ENCODE results near the gene FBN2.

GRCh38 chr5:128271859-128272464 lies 266.1 kb downstream of the FBN2 start:
- TF ChIP-seq, protein P1, sequence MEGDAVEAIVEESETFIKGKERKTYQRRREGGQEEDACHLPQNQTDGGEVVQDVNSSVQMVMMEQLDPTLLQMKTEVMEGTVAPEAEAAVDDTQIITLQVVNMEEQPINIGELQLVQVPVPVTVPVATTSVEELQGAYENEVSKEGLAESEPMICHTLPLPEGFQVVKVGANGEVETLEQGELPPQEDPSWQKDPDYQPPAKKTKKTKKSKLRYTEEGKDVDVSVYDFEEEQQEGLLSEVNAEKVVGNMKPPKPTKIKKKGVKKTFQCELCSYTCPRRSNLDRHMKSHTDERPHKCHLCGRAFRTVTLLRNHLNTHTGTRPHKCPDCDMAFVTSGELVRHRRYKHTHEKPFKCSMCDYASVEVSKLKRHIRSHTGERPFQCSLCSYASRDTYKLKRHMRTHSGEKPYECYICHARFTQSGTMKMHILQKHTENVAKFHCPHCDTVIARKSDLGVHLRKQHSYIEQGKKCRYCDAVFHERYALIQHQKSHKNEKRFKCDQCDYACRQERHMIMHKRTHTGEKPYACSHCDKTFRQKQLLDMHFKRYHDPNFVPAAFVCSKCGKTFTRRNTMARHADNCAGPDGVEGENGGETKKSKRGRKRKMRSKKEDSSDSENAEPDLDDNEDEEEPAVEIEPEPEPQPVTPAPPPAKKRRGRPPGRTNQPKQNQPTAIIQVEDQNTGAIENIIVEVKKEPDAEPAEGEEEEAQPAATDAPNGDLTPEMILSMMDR (IDR thresholded peaks at IDR 0.05), result no peak
- TF ChIP-seq EP300 (IDR thresholded peaks at IDR 0.05) (no peak), POLR2AphosphoS5 (IDR thresholded peaks at IDR 0.05) (no peak)
